NCI-H2196 treated with DMSO at 0.1 percent for 48 hours (cell line): ENCODE data around the gene CNTRL.
"Not testable (repeated sequence)": the region's sequence is repeated elsewhere in the genome, so short reads cannot be mapped to it uniquely, and the experiment has no call there.

Source experiments
- DNase-seq: peaks from one replicate; lab custom pipeline; 2025; ENCODE audit not compliant: unreplicated experiment; lab: John Stamatoyannopoulos, UW

Gene CNTRL

GRCh38 chr9:121172726-121173487 is 98.2 kb downstream of the CNTRL start:
- DNase-seq: no peak

- DNase-seq: no peak
Observed at GRCh38 chr9:121173501-121173900, 98.7 kb downstream of the CNTRL start.

GRCh38 chr9:121178676-121179372 is 104.1 kb downstream of the CNTRL start:
- DNase-seq: no peak

GRCh38 chr9:121179373-121179721 is 104.6 kb downstream of the CNTRL start:
- DNase-seq: not testable (repeated sequence)

- DNase-seq: no peak
Observed at GRCh38 chr9:121179930-121180681, 105.4 kb downstream of the CNTRL start.

GRCh38 chr9:121182101-121182836 is 107.5 kb downstream of the CNTRL start:
- no peak for DNase-seq

- no peak for DNase-seq
Observed at GRCh38 chr9:121182989-121183388, 108.2 kb downstream of the CNTRL start.

- no peak for DNase-seq
Observed at GRCh38 chr9:121183666-121184423, 109.1 kb downstream of the CNTRL start.

- DNase-seq: no peak
Observed at GRCh38 chr9:121184463-121184862, 109.7 kb downstream of the CNTRL start.

GRCh38 chr9:121185178-121185745 is 110.5 kb downstream of the CNTRL start:
- DNase-seq: no peak

GRCh38 chr9:121185774-121186403 is 111.1 kb downstream of the CNTRL start:
- no peak for DNase-seq

- DNase-seq: no peak
Observed at GRCh38 chr9:121187636-121188305, 113.0 kb downstream of the CNTRL start.

- no peak for DNase-seq
Observed at GRCh38 chr9:121189006-121189405, 114.3 kb downstream of the CNTRL start.

GRCh38 chr9:121189660-121190059 is 114.9 kb downstream of the CNTRL start:
- DNase-seq: no peak

GRCh38 chr9:121191235-121191634 is 116.5 kb downstream of the CNTRL start:
- DNase-seq: no peak

- no peak for DNase-seq
Observed at GRCh38 chr9:121192518-121192917, 117.8 kb downstream of the CNTRL start.

- DNase-seq: no peak
Observed at GRCh38 chr9:121192959-121193640, 118.3 kb downstream of the CNTRL start.

- DNase-seq: no peak
Observed at GRCh38 chr9:121194730-121195129, 120.0 kb downstream of the CNTRL start.

GRCh38 chr9:121196389-121196788 is 121.6 kb downstream of the CNTRL start:
- no peak for DNase-seq
